Heart right ventricle (tissue), 16 donors: ENCODE data around the gene SFT2D2. TPM values are rescaled to one million over a fixed set of nuclear protein-coding genes. Genes with fewer than 3 reads are reported as not detected.
A peak's percentile ranks its signal among the peaks of the same experiment; 100 is the strongest.
"Not testable (repeated sequence)": the region's sequence is repeated elsewhere in the genome, so short reads cannot be mapped to it uniquely, and the experiment has no call there.

ENCODE experiments used
- ATAC-seq, 8 donors: fragments of 200-7000 bp; cut with Tn5 transposase; one replicate each; pipeline ENCODE4 v1.9.1; 2020; ENCODE audit warnings: mild to moderate bottlenecking in 8 of 8, moderate library complexity in 8 of 8, moderate number of reproducible peaks in 1 of 8
- DNase-seq, 2 donors: peaks; one replicate each; pipeline ENCODE4 v3.0.0-alpha.2; 2020
- H3K27ac ChIP-seq, 10 donors: fragments of 200-600 bp; sonication (generic) in 2 of 10; one replicate each; pipeline versions ENCODE4 v1.5.0 to v1.8.0; 2020 to 2022; ENCODE audit warnings: mild to moderate bottlenecking in 3 of 10
- H3K27me3 ChIP-seq, 7 donors: fragments of 200-600 bp; one replicate each; pipeline ENCODE4 v1.8.0; 2021 to 2022; ENCODE audit warnings: mild to moderate bottlenecking in 2 of 7
- H3K36me3 ChIP-seq, 9 donors: fragments of 200-600 bp; sonication (generic) in 1 of 9; one replicate each; pipeline versions ENCODE4 v1.5.0 to v1.8.0; 2020 to 2022; ENCODE audit warnings: mild to moderate bottlenecking in 2 of 9
- H3K4me1 ChIP-seq, 9 donors: fragments of 200-600 bp; sonication (generic) in 1 of 9; one replicate each; pipeline versions ENCODE4 v1.5.0 to v1.8.0; 2020 to 2022; ENCODE audit warnings: mild to moderate bottlenecking in 4 of 9
- H3K4me3 ChIP-seq, 10 donors: fragments of 200-600 bp; sonication (generic) in 2 of 10; one replicate each; pipeline versions ENCODE4 v1.5.0 to v1.8.0; 2020 to 2022; ENCODE audit warnings: mild to moderate bottlenecking in 7 of 10, moderate library complexity in 2 of 10
- H3K9me3 ChIP-seq, 11 donors: fragments of 200-600 bp in 10 of 11; sonication (generic) in 2 of 11; one replicate each; pipeline versions ENCODE4 v1.5.0 to v1.8.0; 2013 to 2022; ENCODE audit warnings: mild to moderate bottlenecking in 2 of 11, control low read depth in 1 of 11, moderate library complexity in 1 of 11
- WGBS, 2 donors: extraction: QIAGEN DNeasy Blood & Tissue Kit; methylation state at CpG; one replicate each; pipeline ENCODE4 v1.1.7; 2013; ENCODE audit warnings: inconsistent platforms in 1 of 2; 5-methylcytosine and 5-hydroxymethylcytosine counted together
- intact Hi-C, 10 donors: fragments of 100-400 bp; cut with DNase I; formaldehyde crosslinking; loops; one replicate each; pipeline versions ENCODE4 v1.11.1 to v1.14.2; 2022
- polyA plus RNA-seq, 2 donors: library from polyadenylated mRNA; stranded (reverse); fragments of 200-250 nt; gene quantifications; one replicate each; pipeline ENCODE4 v1.2.3, GENCODE V29; 2013
- total RNA-seq, 10 donors: library from RNA; stranded (reverse); fragmentation: NEBNext Ultra II Directional in 3 of 10; extraction: Animal tissue kit (Norgen Biotek cat#: 25700) in 3 of 10; gene quantifications; one replicate each; pipeline versions ENCODE4 v1.2.1 to v1.2.4, GENCODE V29; 2021 to 2023
- TF ChIP-seq, protein P1 (sequence below), 9 donors: fragments of 200-600 bp; sonication (generic) in 2 of 9; IDR thresholded peaks; one replicate each; pipeline versions ENCODE4 v1.5.0 to v1.8.0; 2021 to 2022; ENCODE audit warnings: antibody characterized with exemption in 9 of 9, mild to moderate bottlenecking in 5 of 9, moderate library complexity in 1 of 9
- donor health status: Arrhythmogenic right ventricular cardiomyopathy.
- donor health status: ischemic (EF 13 %, LVEDD 7.1; RV severe dilation, severe dysfunction).
- donor health status: healthy with polysubstance abuse.
- donor health status: DM: no; HTN: yes; CAD: no.
- donor health status: DM: no; HTN: no; CAD: no.
- donor health status: ischemic (EF 25% LVEDD 6.9; RV normal size, moderate dysfunction).
- donor health status: ischemic (EF 25% LVEDD 5.7; RV mildly dilated, moderate dysfunction).
- donor health status: healthy.
- donor health status: DM: yes; HTN: yes; CAD: no.
- donor health status: Ischemic cardiomyopathy.
- donor health status: ischemic (EF 35%, LVEDD 5.7; RV mildly dilated, moderate dysfunction).
- donor health status: nonischemic (EF 11% LVEDD 7.7; RV severe dilation, severe dysfunction).
- donor health status: DM: yes; HTN: yes; CAD: no.
- donor health status: PGD.
- donor health status: ischemic (EF 29% LVEDD 5.4; RV normal size, mild dysfunction).
- donor health status: nonischemic (EF 23%, LVEDD 6.1; RV moderate dilation, normal function).

The SFT2D2 gene
- total and polyA plus RNA-seq, 12 donors: 2.8 to 34.8 (median 15.9) TPM

DNA sequence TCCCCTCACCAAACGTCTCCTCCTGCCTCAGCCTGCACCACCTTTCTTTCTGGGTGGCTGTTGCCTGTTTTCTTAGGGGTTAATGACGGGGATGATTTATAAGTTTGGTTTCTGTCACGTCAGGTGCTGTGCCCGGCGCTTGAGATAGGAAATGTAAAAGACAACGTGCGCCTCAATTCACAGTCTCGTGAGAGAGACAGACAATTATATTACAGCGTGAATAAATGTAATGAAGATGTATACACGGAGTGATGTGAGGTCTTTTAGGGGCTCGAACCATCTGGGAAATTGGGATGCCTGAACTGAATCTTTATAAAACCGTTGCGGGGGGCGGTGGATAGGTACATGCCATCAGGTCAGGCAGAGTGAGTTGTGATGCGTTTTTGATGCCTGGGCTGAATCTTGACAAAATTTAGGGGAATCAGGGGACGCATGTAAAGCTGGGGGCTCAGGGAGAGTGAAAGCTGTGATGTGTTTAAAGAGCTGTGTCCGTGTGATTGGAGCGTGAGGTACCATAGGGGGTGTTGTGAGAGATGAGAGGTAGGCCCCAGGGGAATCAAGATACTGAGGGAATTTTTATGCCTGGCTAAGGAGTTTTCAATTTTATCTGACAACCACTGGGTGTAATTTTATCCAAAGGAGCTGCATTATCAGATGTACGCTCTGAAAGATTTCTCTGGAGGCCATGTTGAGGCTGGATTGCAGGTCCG lies 46.2 kb upstream of the SFT2D2 start:
- H3K4me3 ChIP-seq: peak overlapping the region; percentile 70 to 98 (median 74)
- H3K4me1 ChIP-seq: peaks cover 0 to 16% (median 14%) of the 10 kb centered on the region in 9 donors
- 3 to 4% methylated on average over 20 of the region's 20 CpGs for WGBS, 2 donors
- intact Hi-C loops: loop anchor here in 2 of 10 donors (2.0 to 5.0 kb wide), 2 partner anchors 45 to 48 kb away; partner anchors contain the start of gene SFT2D2 (in 1 of the 2)
- H3K27me3 ChIP-seq: peaks cover 0 to 4% (median 0%) of the 10 kb centered on the region in 7 donors
- ATAC-seq (peak in 1 of 8 donors; percentile 5), DNase-seq (no peak)
- peak overlapping the region; percentile 67 to 98 (median 94) for H3K27ac ChIP-seq
- H3K36me3 ChIP-seq: peaks cover 0 to 9% (median 0%) of the 10 kb centered on the region in 9 donors
- no peaks in the 10 kb centered on the region for H3K9me3 ChIP-seq
- TF ChIP-seq, protein P1, sequence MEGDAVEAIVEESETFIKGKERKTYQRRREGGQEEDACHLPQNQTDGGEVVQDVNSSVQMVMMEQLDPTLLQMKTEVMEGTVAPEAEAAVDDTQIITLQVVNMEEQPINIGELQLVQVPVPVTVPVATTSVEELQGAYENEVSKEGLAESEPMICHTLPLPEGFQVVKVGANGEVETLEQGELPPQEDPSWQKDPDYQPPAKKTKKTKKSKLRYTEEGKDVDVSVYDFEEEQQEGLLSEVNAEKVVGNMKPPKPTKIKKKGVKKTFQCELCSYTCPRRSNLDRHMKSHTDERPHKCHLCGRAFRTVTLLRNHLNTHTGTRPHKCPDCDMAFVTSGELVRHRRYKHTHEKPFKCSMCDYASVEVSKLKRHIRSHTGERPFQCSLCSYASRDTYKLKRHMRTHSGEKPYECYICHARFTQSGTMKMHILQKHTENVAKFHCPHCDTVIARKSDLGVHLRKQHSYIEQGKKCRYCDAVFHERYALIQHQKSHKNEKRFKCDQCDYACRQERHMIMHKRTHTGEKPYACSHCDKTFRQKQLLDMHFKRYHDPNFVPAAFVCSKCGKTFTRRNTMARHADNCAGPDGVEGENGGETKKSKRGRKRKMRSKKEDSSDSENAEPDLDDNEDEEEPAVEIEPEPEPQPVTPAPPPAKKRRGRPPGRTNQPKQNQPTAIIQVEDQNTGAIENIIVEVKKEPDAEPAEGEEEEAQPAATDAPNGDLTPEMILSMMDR (IDR thresholded peaks at IDR 0.05): no peak

DNA sequence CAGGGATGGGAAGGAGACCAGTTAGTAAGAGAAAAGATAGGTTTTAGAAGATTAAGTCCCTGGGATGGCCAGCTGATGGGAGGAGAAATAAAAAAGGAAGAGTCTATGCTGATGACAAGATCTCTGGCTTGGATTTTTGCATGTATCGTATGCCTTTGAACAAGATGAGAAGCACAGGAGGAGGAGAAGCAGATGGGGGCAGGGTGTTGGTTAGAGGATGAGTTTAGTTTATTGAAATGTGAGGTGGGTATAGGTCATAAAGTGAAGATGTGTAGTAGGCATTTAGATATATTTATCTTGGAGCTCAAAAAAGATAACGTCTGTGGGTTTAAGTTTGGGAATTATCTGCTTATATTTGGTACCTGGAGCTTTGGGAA lies 45.7 kb upstream of the SFT2D2 start:
- Histone ChIP-seq H3K4me1 (peaks cover 0 to 16% (median 14%) of the 10 kb centered on the region in 9 donors), H3K27ac (peak overlapping the region in 6 of 10 donors; percentile 88 to 98 (median 96))

DNA sequence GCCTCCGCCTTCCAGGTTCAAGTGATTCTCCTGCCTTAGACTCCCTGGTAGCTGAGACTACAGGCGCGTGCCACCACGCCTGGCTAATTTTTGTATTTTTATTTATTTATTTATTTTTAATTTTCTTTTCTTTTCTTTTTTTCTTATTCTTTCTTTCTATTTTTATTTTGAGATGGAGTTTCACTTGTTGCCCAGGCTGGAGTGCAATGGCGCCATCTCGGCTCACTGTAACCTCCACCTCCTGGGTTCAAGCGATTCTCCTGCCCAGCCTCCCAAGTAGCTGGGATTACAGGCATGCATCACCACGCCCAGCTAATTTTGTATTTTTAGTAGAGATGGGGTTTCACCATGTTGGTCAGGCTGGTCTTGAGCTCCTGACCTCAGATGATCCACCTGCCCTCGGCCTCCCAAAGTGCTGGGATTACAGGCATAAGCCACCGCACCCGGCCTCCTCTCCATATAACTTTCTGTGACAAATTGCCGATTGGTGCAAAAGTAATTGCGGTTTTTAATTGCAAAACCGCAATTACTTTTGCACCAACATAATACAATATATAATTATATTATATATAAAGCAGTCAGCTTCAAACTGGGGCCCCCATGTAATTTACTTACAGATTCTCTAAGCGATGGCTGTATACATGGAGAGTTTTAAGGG lies 44.6 kb upstream of the SFT2D2 start:
- not testable (repeated sequence) for ATAC-seq, DNase-seq, H3K9me3 ChIP-seq, H3K4me3 ChIP-seq, H3K27ac ChIP-seq, H3K27me3 ChIP-seq
- 97% methylated on average over 15 of the region's 15 CpGs for WGBS, 2 donors
- intact Hi-C loops: loop anchor here in 1 of 10 donors (5.0 kb wide), 1 partner anchor 46 kb away; the partner anchor contains the start of gene SFT2D2
- peaks cover 0 to 16% (median 14%) of the 10 kb centered on the region in 9 donors for H3K4me1 ChIP-seq
- H3K36me3 ChIP-seq: peaks cover 0 to 25% (median 0%) of the 10 kb centered on the region in 9 donors

More for the DNA sequence above, 45.7 kb upstream of the SFT2D2 start:
- Histone ChIP-seq H3K36me3 (peaks cover 0 to 15% (median 0%) of the 10 kb centered on the region in 9 donors), H3K9me3 (no peaks in the 10 kb centered on the region), H3K4me3 (peak overlapping the region in 9 of 10 donors; percentile 70 to 98 (median 75)), H3K27me3 (peaks cover 0 to 4% (median 0%) of the 10 kb centered on the region in 7 donors)
- 41 to 49% methylated on average over 2 of the region's 2 CpGs for WGBS, 2 donors
- TF ChIP-seq, protein P1 (IDR thresholded peaks at IDR 0.05): no peak
- no peak for ATAC-seq
- intact Hi-C loops: loop anchor here in 1 of 10 donors (5.0 kb wide), 1 partner anchor 47 kb away; the partner anchor contains the start of gene SFT2D2
- DNase-seq: no peak

DNA sequence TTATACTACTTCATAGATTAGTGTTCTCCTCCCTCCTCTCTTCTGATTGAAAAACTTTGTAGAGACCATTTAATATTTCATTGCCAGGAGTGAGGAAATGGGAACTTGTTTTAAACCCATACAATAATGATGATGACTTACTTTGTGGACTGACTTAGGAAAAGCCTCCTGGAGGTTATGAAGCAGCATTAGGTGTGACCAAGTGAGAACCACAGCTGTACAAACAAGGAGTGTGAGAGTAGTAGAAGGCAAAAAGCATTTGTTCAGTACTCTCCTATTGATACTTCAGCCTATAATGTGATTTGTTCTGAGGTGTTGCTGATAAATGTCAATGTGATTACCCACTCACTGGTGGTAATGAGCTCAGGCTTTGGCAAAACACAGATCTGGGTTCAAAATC lies 38.6 kb upstream of the SFT2D2 start:
- TF ChIP-seq, protein P1 (IDR thresholded peaks at IDR 0.05): no peak
- no peaks in the 10 kb centered on the region for H3K9me3 ChIP-seq
- peaks cover 0 to 84% (median 9%) of the 10 kb centered on the region in 9 donors for H3K36me3 ChIP-seq
- no peak overlapping the region for H3K4me3 ChIP-seq
- DNase-seq: no peak
- no peak overlapping the region for H3K27ac ChIP-seq
- H3K27me3 ChIP-seq: no peaks in the 10 kb centered on the region
- H3K4me1 ChIP-seq: peaks cover 0 to 9% (median 0%) of the 10 kb centered on the region in 9 donors
- intact Hi-C loops: no loop called here
- no peak for ATAC-seq
